Glomerular endothelial cell (primary cell): ENCODE measurements around the gene BPIFB6. TPM values are rescaled to one million over a fixed set of nuclear protein-coding genes. Genes with fewer than 3 reads are reported as not detected.

Source experiments
- DNase-seq: peaks from one replicate; pipeline ENCODE4 v3.0.0-alpha.2; 2011; ENCODE audit warnings: low read depth, low spot score; ENCODE audit errors: extremely low read depth
- total RNA-seq: library from RNA; depleted of rRNA; stranded (reverse); fragments of >200 nt; gene quantifications from 2 replicates; pipeline ENCODE4 v1.2.3, GENCODE V29; 2015

Gene BPIFB6
- total RNA-seq, 1 donor from 2014 or later = not detected

DNA sequence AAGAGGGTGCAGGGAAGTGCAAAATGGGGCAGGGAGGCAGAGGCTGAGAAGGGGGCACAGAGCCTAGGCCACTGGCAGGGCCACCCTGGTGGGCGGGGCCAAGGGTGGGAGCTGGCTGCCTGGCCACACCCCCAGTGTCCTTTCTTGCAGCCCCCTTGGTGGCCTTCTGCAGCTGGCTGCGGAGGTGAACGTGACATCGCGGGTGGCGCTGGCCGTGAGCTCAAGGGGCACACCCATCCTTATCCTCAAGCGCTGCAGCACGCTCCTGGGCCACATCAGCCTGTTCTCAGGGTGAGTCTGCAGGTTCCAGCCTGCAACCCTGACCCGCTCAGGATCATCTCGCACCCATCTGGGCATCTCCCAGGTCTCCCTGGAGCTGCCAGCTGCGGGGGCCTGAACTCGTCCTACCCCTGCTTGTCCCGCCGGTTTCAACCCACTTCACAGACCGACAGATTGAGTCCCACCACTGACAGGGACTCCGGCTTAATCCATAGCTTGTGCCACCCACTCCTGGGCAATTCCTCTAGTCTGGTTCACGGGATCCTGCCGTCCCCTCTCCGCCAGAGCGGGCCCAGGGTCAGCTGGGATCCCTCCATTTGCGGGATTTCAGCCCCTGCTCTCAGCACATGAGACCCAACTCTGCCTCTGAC, 28.4 kb downstream of the BPIFB6 start:
- no peak for DNase-seq

DNA sequence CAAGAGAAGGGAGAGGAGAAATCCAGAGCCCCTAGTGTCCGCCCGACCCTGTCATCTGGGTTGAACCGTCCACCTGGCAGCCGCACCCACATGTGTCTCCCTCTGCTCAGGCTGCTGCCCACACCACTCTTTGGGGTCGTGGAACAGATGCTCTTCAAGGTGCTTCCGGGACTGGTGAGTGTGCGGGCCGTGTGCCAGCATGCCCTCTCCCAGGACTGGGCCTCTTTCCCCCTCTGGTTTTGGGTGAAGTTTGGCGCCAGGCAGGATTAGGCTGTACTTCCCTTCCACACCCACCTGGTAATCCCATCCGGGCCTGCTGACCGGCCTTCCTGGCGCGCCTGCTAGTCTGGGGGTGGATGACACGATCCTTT, 30.2 kb downstream of the BPIFB6 start:
- no peak for DNase-seq

GRCh38 chr20:33062105-33062824, 30.8 kb downstream of the BPIFB6 start:
- no peak for DNase-seq

- no peak for DNase-seq
These were observed 31.3 kb downstream of the BPIFB6 start for GRCh38 chr20:33062825-33063149.

DNA sequence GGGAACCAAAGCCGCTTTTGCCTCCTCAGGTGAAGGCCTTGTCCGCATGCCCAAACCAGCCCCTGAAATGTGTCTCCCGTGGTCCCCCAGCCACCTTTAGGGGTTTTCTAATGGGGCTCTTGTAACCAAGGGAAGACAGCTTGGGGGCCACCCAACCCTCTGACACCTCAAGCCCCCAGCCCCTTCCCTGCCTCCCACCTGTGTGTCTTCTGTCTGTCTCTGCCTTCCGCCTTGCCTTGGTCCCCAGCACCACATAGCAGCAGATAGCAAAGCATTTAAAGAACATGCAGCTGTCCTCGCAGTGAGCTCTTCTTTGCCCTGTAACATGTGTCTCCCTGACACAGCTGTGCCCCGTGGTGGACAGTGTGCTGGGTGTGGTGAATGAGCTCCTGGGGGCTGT, 31.8 kb downstream of the BPIFB6 start:
- DNase-seq = no peak

DNA sequence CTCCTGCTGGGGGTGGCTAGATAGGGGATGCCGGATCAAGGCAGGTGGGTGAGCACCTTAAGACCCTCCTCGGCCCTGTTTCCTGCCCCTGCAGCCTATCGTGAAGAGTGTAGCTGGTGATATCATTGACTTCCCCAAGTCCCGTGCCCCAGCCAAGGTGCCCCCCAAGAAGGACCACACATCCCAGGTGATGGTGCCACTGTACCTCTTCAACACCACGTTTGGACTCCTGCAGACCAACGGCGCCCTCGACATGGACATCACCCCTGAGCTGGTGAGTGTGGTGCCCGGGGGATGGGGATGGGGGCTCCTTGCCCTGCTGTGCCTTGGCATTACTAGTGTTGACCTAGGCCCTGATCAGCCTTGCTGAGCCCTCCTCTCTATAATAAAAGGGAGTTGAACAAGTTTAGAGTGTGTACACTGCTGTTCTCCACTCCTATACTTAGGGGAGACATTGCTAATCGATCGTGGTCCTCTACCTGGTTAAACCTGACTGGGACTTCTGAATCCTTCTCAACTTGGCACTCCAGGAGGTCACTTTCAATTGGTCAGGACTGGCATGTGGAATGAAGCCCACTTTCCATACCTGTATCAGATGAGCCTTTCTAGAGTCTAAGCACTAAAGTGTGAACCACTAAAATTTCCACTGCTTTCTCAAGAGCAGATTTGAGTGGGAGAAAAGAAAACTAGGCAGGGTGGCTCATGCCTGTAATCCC, 33.3 kb downstream of the BPIFB6 start:
- no peak for DNase-seq

DNA sequence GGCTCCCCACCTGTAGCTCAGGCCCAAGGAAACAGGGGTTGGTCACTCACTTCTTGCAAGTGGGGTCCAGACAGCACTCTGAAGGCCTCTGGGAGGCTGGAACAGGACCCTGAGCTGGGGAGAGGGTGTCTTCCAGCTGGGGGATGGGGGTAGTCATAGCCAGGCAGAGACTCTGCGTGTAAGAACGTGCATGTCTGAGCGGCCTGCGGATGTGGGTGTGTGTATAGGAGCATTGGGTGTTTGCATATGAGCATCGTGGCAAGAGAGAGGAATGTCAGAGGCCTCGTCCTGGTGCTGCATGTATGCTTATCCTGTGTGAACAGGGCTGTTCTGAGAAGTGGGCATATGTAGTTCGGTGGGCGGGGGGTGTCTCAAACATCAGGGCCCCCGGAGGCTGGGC, 34.3 kb downstream of the BPIFB6 start:
- DNase-seq = no peak

DNA sequence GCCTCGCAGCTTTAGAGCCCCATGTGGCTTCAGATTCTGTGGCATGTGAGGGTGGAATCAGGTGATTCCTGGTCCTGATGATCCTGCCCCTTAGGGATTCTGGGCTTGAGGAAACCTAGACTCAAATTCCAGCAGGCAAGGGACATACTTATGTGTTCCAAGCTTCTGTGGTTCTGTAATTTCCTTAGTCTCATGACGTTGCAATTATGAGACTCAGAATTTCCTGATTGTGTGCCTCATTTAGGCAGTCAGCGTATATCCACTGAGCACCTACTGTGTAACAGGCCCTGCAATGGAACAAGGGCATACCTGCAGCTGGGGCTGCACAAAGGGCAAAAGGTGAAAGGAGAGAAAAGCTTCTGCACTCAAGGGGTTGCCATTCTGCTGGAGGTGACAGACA, 36.4 kb downstream of the BPIFB6 start:
- DNase-seq = no peak

- DNase-seq = no peak
These were observed 36.9 kb downstream of the BPIFB6 start for GRCh38 chr20:33068251-33068939.

- DNase-seq = no peak
These were observed 38.2 kb downstream of the BPIFB6 start for GRCh38 chr20:33069673-33070072.

GRCh38 chr20:33070111-33071053, 38.9 kb downstream of the BPIFB6 start:
- no peak for DNase-seq

DNA sequence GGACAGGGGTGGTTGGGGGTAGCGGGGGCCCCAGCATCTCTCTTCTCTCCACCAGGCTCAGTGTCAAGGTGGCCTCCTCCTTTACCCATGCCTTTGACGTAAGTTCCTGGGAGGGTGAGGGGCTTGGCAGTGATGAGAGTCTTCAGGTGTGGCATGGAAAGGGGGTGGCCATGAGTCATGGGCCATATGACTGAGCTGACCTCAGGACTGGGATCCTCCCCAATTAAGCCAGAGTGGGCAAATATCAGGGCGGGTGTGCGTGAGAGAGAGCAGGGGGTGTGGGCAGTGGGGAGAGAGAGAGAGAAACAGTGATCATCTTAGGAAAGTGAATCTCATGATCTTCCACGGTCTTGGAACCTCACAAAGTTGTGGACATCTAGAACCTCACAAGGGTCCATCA, 39.8 kb downstream of the BPIFB6 start:
- DNase-seq = no peak

DNA sequence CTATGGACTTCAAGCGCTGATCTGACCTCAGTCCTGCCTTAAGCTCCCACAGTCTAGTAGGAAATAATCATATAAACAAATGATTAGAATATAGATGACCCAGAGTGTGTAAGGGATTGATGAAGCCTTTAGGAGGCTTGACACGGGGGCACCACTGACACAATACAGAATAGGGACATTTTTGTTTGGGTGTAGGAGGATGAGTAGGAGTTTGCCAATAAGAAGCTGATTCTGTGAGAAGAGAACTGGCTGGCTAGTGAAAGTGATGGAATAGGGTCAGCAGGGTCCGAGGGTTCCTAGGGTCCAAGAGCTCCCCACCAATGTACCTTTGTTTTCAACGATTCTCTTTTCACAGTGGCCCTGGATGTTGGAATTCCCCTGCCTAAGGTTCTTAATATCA, 40.9 kb downstream of the BPIFB6 start:
- DNase-seq = no peak

DNA sequence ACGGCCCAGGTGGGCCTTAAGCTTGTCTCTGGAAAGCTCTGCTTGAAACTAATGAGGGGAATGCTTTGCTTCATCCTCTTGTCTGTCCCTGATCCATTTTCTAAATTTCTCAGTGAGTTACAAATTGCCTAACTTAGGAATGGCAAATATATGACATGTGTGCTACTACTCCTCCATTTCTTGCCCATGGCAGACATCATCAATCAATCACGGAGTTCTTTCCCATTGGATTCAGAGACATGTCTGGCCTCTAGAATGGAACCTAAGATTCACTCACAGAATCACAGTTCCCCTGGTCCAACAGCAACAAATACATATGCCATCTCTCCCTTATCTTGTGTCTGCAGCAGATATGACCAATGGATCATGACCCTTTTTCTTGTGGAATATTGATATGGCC, 41.4 kb downstream of the BPIFB6 start:
- DNase-seq = no peak

DNA sequence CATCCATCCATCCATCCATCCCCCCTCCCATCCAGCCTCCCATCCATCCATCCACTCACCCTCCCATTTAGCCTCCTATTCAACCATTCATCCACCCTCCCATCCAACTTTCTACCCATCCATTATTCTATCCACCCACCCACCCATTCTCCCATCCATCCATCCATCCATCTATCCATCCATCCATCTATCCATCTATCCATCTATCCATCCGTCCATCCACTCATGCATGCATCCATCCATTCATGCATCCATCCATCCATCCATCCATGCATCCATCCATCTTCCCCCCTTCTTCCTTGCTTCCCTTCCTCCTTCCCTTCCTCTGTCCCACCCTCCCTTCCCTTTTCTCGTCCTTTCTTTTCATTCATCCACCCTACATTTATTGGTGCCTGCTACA, 43.2 kb downstream of the BPIFB6 start:
- DNase-seq = no peak

GRCh38 chr20:33075281-33075680, 43.8 kb downstream of the BPIFB6 start:
- no peak for DNase-seq

DNA sequence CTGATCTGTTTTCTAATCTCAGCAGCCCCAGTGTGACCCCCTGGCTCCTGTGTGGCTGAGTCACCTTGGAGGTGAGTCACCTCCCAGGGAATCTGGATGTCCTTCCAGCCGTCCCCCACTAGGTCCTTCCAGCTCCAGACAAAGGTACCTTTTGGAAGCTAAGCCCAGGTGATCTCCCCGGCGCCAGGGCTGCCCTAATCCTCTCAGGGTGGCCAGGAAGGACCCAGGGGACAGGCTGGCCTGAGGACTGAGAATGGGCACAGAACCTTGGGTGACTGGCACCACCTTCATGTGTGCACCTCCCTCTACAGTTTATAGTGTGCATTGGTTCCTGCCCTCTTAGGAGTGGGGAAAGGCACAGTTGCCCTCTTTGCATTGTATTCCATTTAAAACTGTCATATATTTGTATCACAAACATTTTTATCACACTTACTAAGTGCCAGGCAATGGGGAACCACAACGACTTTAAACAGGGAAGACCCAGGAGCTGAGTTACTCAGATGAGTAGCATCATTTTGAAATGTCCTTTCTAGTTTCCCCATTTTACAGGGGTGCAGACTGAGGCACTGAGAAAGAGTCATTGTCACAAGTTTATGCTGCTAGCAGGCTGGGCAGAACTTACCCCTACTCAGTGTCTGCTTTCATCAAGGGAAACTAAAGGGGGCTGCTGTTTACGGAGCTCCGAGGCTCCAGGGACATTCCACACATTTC, 45.4 kb downstream of the BPIFB6 start:
- DNase-seq = no peak

- DNase-seq = no peak
These were observed 47.8 kb downstream of the BPIFB6 start, which contains the start of gene BPIFB4 for GRCh38 chr20:33079259-33079658. Gene BPIFB4, plus strand, starts transcription at chr20:33079643. Its CDS starts 1,884 bp downstream, at chr20:33081527.

DNA sequence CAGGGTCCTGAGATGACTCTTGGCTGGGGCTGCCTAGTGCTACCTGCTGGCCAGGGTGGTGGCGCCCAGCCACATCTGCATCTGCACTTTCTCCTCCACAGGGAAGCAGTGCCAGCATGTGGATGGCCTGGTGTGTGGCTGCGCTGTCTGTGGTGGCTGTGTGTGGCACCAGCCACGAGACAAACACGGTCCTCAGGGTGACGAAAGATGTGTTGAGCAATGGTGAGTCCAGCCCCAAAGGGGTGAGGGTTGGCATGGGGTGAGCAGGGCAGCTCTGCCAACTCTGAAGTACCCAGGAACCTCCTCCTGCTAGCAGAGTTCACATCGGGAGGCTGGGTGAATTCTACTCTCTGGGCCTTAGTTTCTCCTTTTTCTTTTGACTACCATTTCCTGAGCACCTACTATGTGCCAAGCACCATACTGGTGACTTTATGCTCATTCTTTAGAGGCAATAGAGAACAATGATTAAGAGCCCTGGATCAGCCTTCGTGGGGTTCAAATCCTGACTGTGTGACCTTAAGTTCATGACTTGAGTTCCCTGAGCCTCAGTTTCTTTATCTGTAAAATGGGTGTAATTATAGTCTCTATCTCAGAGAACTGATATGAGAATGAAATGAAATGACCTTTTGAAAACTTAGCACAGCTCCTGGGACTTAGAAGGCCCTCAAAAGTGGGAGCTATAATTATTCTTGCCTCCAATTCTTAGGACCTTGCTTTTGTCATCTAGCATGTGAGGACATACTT, 50.1 kb downstream of the BPIFB6 start:
- DNase-seq = no peak
